Keratinocyte (primary cell): ENCODE results near the gene UCHL5. TPM values are rescaled to one million over a fixed set of nuclear protein-coding genes. Genes with fewer than 3 reads are reported as not detected.

Source experiments
- DNase-seq: peaks from one replicate; pipeline ENCODE4 v3.0.0-alpha.2; 2011; ENCODE audit warnings: low read depth, missing footprints, low spot score
- FAIRE-seq: peaks from 2 replicates; lab custom pipeline; 2011; peaks lifted over from hg19 to GRCh38; lab: Jason Lieb, UNC
- H2AFZ ChIP-seq: 2 replicates; pipeline ENCODE4 v1.6.0; 2012; ENCODE audit warnings: low read length, control low read depth, inconsistent platforms; ENCODE audit not compliant: control insufficient read depth
- H3K27ac ChIP-seq: 2 replicates; pipeline ENCODE4 v1.5.1; 2011; ENCODE audit warnings: low read length; ENCODE audit not compliant: control insufficient read depth, insufficient read depth
- H3K27me3 ChIP-seq: 3 replicates; pipeline ENCODE4 v1.6.0; 2011; ENCODE audit warnings: low read length; ENCODE audit not compliant: control insufficient read depth, insufficient read depth; ENCODE audit errors: extremely low read depth
- H3K36me3 ChIP-seq, 2 experiments: 2 replicates in 1 of 2; 3 replicates in 1 of 2; pipeline ENCODE4 v1.5.1; 2011; ENCODE audit warnings: low read length in 2 of 2, mild to moderate bottlenecking in 1 of 2; ENCODE audit not compliant: control insufficient read depth in 2 of 2, insufficient read depth in 2 of 2; ENCODE audit errors: extremely low read depth in 1 of 2
- H3K4me1 ChIP-seq: 3 replicates; pipeline ENCODE4 v1.5.1; 2011; ENCODE audit warnings: low read length; ENCODE audit not compliant: control insufficient read depth, insufficient read depth; ENCODE audit errors: extremely low read depth
- H3K4me2 ChIP-seq: 3 replicates; pipeline ENCODE4 v1.6.0; 2011; ENCODE audit warnings: low read depth, low read length; ENCODE audit not compliant: control insufficient read depth, insufficient read depth; ENCODE audit errors: extremely low read depth
- H3K4me3 ChIP-seq, 3 experiments: fragments of 200-600 bp in 1 of 3; sonication (generic) in 1 of 3; 2 replicates in 2 of 3; 3 replicates in 1 of 3; pipeline ENCODE4 v1.5.1; 2011 to 2016; ENCODE audit warnings: low read length in 3 of 3, mild to moderate bottlenecking in 3 of 3, control low read depth in 2 of 3, inconsistent platforms in 1 of 3, low read depth in 1 of 3, mixed read lengths in 1 of 3, mixed run types in 1 of 3, moderate library complexity in 1 of 3; ENCODE audit not compliant: control insufficient read depth in 2 of 3, insufficient read depth in 2 of 3; ENCODE audit errors: extremely low read depth in 1 of 3
- H3K79me2 ChIP-seq: 2 replicates; pipeline ENCODE4 v1.6.0; 2012; ENCODE audit warnings: low read length; ENCODE audit not compliant: control insufficient read depth, insufficient read depth
- H3K9ac ChIP-seq: 3 replicates; pipeline ENCODE4 v1.6.0; 2011; ENCODE audit warnings: low read length; ENCODE audit not compliant: control insufficient read depth, insufficient read depth; ENCODE audit errors: extremely low read depth
- H3K9me1 ChIP-seq: 3 replicates; pipeline ENCODE4 v1.6.0; 2011; ENCODE audit warnings: low read length; ENCODE audit not compliant: control insufficient read depth, insufficient read depth; ENCODE audit errors: extremely low read depth
- H3K9me3 ChIP-seq: 2 replicates; pipeline ENCODE4 v1.5.1; 2012; ENCODE audit warnings: low read depth, low read length; ENCODE audit not compliant: control insufficient read depth
- H4K20me1 ChIP-seq: 3 replicates; pipeline ENCODE4 v1.6.0; 2011; ENCODE audit warnings: low read length; ENCODE audit not compliant: control insufficient read depth, insufficient read depth; ENCODE audit errors: extremely low read depth
- EZH2 ChIP-seq: IDR thresholded peaks from one replicate; pipeline ENCODE4 v1.6.1; 2012; ENCODE audit warnings: inconsistent platforms, mild to moderate bottlenecking, low read length, moderate library complexity
- dilution Hi-C: fragments of 300-500 bp; cut with MboI; formaldehyde crosslinking; loops from one replicate; pipeline ENCODE4 v1.7.0; 2020; ENCODE audit warnings: low sequenced_read_pairs; ENCODE audit not compliant: extremely low pct_ligation_motif_present
- polyA plus RNA-seq, 5 experiments: library from polyadenylated mRNA; depleted of rRNA in 3 of 5; stranded (reverse) in 3 of 5; stranded (forward) in 1 of 5; unstranded in 1 of 5; fragments of >200 nt; gene quantifications; 1 replicate in 1 of 5; 2 replicates in 3 of 5; 3 replicates in 1 of 5; pipeline versions ENCODE4 v1.2.1 to v1.2.3, GENCODE V29; 2011 to 2012; ENCODE audit warnings: missing spikeins in 2 of 5, low read depth in 1 of 5, low replicate concordance in 1 of 5
- TF ChIP-seq, protein P1 (sequence below), 3 experiments: IDR thresholded peaks in 1 of 3; conservative IDR thresholded peaks in 1 of 3; optimal IDR thresholded peaks in 1 of 3; 2 replicates in 2 of 3; 3 replicates in 1 of 3; pipeline versions ENCODE3 to v1.5.1; 2011; ENCODE audit warnings: low read length in 3 of 3, mild to moderate bottlenecking in 3 of 3, moderate library complexity in 2 of 3, control low read depth in 1 of 3, inconsistent platforms in 1 of 3; ENCODE audit not compliant: insufficient read depth in 2 of 3; ENCODE audit errors: extremely low read depth in 1 of 3

Gene UCHL5
- polyA plus RNA-seq, 1 donor (not counting 4 experiments of a cell fraction or from before 2014, with no cell fraction given), result 53.7 TPM

GRCh38 chr1:193031431-193031830, 27.7 kb downstream of the UCHL5 start:
- Histone ChIP-seq H4K20me1 (no peaks in the 10 kb centered on the region), H3K27ac (no peak overlapping the region), H3K4me1 (no peaks in the 10 kb centered on the region), H3K9me3 (no peaks in the 10 kb centered on the region), H3K79me2 (peaks cover 27% of the 10 kb centered on the region), H3K27me3 (no peaks in the 10 kb centered on the region), H3K36me3 (peaks cover 2 to 3% of the 10 kb centered on the region in 2 experiments), H3K9ac (no peak overlapping the region), H2AFZ (no peak overlapping the region), H3K4me2 (no peak overlapping the region), H3K9me1 (no peaks in the 10 kb centered on the region), H3K4me3 (no peak overlapping the region)
- no peak for DNase-seq
- no peak for FAIRE-seq
- TF ChIP-seq, protein P1, sequence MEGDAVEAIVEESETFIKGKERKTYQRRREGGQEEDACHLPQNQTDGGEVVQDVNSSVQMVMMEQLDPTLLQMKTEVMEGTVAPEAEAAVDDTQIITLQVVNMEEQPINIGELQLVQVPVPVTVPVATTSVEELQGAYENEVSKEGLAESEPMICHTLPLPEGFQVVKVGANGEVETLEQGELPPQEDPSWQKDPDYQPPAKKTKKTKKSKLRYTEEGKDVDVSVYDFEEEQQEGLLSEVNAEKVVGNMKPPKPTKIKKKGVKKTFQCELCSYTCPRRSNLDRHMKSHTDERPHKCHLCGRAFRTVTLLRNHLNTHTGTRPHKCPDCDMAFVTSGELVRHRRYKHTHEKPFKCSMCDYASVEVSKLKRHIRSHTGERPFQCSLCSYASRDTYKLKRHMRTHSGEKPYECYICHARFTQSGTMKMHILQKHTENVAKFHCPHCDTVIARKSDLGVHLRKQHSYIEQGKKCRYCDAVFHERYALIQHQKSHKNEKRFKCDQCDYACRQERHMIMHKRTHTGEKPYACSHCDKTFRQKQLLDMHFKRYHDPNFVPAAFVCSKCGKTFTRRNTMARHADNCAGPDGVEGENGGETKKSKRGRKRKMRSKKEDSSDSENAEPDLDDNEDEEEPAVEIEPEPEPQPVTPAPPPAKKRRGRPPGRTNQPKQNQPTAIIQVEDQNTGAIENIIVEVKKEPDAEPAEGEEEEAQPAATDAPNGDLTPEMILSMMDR (optimal IDR thresholded peaks at IDR 0.05 in 1 of 3, IDR thresholded peaks at IDR 0.05 in 1 of 3, conservative IDR thresholded peaks at IDR 0.05 in 1 of 3; ENCODE audit: extremely low read depth in 1 of 3, insufficient read depth in 2 of 3, low read length in 3 of 3), result peak in 1 of 3 experiments; percentile 17
- no peak for TF ChIP-seq EZH2
- dilution Hi-C loops, result no loop called here

DNA sequence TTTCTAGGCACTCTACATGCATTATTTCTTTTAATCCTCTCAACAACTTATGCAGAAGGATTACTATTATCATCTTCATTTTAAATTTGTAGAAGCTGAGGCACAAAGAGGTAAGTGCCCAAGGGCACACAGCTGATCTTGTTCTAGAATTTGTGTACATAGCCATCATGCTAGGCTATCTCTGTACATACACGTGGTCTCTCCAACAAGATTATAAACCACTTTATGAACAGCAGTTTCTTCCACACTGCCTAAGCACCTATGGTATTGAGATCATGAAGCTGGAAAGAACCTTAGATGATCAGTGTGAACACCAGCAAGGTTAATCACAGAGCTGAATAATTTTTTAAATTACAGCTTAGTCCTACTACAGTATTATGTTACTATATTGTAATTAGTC, 28.9 kb downstream of the UCHL5 start:
- Histone ChIP-seq H3K27ac (no peak overlapping the region), H2AFZ (no peak overlapping the region), H3K79me2 (peaks cover 18% of the 10 kb centered on the region), H3K9me3 (no peaks in the 10 kb centered on the region), H3K4me1 (no peaks in the 10 kb centered on the region), H3K9ac (no peak overlapping the region), H3K4me3 (no peak overlapping the region), H3K36me3 (peaks cover 2 to 5% of the 10 kb centered on the region in 2 experiments), H3K27me3 (no peaks in the 10 kb centered on the region), H3K9me1 (no peaks in the 10 kb centered on the region), H4K20me1 (no peaks in the 10 kb centered on the region), H3K4me2 (no peak overlapping the region)
- DNase-seq (no peak), FAIRE-seq (peak; percentile 41)
- TF ChIP-seq EZH2, result no peak
- TF ChIP-seq, protein P1 (optimal IDR thresholded peaks at IDR 0.05 in 1 of 3, IDR thresholded peaks at IDR 0.05 in 1 of 3, conservative IDR thresholded peaks at IDR 0.05 in 1 of 3; ENCODE audit: extremely low read depth in 1 of 3, insufficient read depth in 2 of 3, low read length in 3 of 3), result no peak
- dilution Hi-C loops, result no loop called here
